ENCODE data around the gene HPDL.
A peak's percentile ranks its signal among the peaks of the same experiment; 100 is the strongest.
"Not testable (repeated sequence)": the region's sequence is repeated elsewhere in the genome, so short reads cannot be mapped to it uniquely, and the experiment has no call there.

The HPDL gene

DNA sequence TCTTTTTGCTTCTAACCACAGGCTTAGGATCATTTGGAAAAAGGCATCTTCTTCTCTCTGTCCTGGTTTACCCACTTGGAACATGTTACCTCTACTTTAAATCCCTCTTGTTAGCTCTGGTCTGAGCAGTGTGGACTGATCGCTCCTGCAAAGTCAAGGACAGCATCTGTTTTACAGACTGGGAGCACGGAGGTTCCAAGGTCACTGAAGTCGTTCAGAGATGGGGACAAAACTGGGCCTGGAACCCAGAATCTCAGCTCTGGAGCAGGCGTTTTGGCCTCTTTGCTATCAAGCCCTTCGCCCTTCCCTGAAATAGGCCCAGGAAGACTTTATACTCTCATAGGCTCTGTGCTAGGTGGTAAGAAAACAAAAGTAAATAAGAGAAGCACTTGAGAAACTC lies 24.8 kb downstream of the HPDL start:
- no peak for DNase-seq (ENCODE audit: low spot score)

GRCh38 chr1:45353685-45354084 lies 27.0 kb downstream of the HPDL start:
- no peak for DNase-seq (ENCODE audit: low spot score)

GRCh38 chr1:45354838-45355237 lies 28.1 kb downstream of the HPDL start:
- DNase-seq (ENCODE audit: low spot score): no peak

DNA sequence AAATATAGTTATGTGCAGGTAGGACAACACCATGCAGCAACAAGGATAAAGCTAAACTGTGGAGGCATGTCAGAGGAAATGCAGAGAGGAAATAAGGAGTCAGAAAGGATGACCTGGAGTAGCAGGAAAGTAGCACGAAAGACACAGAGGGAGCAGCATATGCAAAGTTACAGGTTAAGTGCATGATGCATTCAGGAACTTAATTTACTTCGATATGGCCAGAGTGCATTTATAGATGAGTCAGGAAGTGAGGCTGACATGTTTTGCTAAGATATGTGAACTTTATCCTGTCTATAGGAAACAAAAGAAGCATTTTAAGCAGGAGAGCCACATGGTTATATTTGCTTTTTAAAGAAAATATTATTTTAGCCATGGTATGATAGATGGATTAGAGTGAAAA lies 29.0 kb downstream of the HPDL start:
- DNase-seq (ENCODE audit: low spot score): no peak

DNA sequence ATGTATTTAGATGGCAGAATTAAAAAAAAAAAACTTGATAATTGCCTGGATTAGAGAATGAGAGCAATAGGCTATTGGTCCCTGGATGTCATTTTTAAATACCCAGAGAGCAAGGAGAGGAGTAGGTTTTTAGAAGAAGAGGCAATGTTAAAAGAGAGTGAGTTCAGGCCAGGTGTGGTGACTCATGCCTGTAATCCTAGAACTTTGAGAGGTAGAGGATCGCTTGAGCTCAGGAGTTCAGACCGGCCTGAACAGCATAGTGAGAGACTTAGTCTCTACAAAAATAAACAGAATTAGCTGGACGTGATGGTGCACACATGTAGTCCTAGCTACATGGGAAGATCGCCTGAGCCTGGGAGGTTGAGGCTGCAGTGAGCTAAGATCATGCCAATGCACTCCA lies 29.5 kb downstream of the HPDL start:
- DNase-seq (ENCODE audit: low spot score): no peak

GRCh38 chr1:45359882-45360513 lies 33.3 kb downstream of the HPDL start:
- DNase-seq (ENCODE audit: low spot score): peak; percentile 64

DNA sequence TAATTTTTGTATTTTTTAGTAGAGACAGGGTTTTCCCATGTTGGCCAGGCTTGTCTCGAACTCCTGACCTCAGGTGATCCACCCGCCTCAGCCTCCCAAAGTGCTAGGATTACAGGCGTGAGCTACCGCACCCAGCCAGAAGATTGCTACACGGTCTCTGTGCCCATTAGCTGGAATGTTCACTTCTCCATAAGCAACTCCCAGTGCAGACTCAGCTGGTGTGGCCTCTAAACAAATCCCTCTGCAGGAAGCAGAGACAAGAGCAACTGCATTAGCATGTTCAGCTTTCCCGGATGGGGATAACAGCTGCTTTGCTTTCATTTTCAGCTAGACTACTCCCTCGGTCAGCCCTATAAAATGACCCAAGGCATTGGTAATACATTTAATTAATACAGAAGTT lies 34.3 kb downstream of the HPDL start:
- DNase-seq (ENCODE audit: low spot score): not testable (repeated sequence)

- DNase-seq (ENCODE audit: low spot score): no peak
These were observed 37.6 kb downstream of the HPDL start for GRCh38 chr1:45364294-45364693.

GRCh38 chr1:45365051-45365450 lies 38.4 kb downstream of the HPDL start:
- no peak for DNase-seq (ENCODE audit: low spot score)

GRCh38 chr1:45370575-45370974 lies 43.9 kb downstream of the HPDL start:
- no peak for DNase-seq (ENCODE audit: low spot score)

DNA sequence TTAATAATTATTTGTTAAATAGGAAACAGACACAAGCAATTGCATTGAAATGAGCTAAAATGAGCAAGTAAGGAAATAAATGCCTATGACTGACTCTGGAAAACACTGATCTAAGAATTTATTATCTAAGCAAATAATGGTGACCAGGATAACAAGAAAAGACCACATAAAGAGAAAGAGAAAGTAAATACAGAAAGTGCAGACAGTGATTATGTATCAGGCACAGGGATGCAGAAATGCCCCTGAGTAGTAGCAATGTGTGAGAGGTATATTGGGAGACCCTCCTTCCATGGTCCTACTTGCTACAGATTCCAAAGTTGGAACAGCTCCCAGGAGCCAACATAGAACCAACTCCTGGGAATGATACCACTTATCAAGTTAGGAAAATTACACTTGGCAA lies 46.9 kb downstream of the HPDL start:
- no peak for DNase-seq (ENCODE audit: low spot score)

GRCh38 chr1:45375104-45376090 lies 48.7 kb downstream of the HPDL start:
- DNase-seq (ENCODE audit: low spot score): no peak

DNA sequence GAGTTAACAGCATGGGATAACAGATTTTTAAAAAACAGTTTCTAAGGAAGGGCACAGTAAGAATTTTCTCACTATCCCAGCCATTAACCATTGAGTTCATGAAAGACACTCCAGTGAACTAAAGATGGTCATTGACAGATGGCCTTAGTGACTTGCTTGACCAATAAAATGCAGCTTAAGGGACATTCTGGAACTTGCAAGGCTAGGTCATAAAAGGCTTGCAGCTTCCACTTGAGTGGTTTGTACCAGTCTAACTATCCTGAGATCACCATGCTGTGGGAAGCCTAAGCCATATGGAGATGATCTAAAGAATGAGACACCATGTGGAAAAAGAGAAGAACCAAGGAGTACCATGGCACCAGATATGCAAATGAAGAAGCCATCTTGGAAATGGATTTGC lies 51.5 kb downstream of the HPDL start:
- DNase-seq (ENCODE audit: low spot score): no peak
